VCaP (cell line): ENCODE results near the gene KLHDC4.

Experiments used
- H3K27ac ChIP-seq: fragments of 450-650 bp; 2 replicates; pipeline ENCODE4 v1.5.1; 2017
- TF ChIP-seq, protein P1 (sequence below): fragments of 450-650 bp; conservative IDR thresholded peaks from 2 replicates; pipeline ENCODE4 v1.5.1; 2017; ENCODE audit warnings: mild to moderate bottlenecking, moderate library complexity

Gene KLHDC4

GRCh38 chr16:87700406-87701077 is 65.2 kb downstream of the KLHDC4 start:
- H3K27ac ChIP-seq: no peak overlapping the region
- TF ChIP-seq, protein P1, sequence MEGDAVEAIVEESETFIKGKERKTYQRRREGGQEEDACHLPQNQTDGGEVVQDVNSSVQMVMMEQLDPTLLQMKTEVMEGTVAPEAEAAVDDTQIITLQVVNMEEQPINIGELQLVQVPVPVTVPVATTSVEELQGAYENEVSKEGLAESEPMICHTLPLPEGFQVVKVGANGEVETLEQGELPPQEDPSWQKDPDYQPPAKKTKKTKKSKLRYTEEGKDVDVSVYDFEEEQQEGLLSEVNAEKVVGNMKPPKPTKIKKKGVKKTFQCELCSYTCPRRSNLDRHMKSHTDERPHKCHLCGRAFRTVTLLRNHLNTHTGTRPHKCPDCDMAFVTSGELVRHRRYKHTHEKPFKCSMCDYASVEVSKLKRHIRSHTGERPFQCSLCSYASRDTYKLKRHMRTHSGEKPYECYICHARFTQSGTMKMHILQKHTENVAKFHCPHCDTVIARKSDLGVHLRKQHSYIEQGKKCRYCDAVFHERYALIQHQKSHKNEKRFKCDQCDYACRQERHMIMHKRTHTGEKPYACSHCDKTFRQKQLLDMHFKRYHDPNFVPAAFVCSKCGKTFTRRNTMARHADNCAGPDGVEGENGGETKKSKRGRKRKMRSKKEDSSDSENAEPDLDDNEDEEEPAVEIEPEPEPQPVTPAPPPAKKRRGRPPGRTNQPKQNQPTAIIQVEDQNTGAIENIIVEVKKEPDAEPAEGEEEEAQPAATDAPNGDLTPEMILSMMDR: no peak

- no peak overlapping the region for H3K27ac ChIP-seq
- TF ChIP-seq, protein P1: no peak
Measured at GRCh38 chr16:87698676-87699199, 67.0 kb downstream of the KLHDC4 start.

DNA sequence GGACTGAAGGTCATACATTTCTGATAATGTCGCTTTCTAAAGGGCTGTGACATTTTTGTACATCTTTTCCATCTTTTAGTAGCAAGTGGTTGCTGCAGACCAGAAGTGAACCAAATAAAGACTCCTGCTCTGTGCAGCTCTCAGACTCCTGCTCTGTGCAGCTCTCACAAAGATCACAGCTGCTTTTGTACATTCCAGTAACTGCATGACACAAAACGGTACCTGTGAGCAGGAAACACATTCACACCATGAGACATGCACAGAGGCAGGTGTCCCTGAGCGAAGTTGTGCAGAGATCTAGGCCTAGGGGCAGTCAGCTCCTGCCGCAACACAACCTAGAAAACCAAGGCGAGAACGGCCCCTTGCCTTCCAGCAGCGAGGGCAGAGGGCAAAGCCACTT is 67.5 kb downstream of the KLHDC4 start:
- no peak overlapping the region for H3K27ac ChIP-seq
- TF ChIP-seq, protein P1: no peak

DNA sequence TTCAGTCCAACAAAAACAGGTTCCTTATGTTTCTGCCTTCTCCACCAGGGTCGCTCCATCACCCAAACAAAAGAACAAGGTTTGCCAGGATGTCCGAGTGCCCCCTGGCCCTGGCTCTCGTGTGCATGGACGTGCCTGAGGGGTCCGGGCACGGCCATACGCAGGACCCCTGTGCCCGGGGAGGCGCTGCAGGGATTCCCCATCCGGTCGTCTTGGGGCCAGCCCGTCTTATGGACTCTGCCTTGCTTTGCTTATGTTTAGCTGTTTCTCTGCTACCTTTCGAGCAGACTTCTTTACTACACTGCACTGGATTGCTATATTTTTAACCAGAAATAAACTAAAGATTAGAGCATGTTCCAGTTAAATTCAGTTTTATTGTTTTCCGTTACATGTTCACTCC is 68.0 kb downstream of the KLHDC4 start:
- TF ChIP-seq, protein P1: no peak
- no peak overlapping the region for H3K27ac ChIP-seq

GRCh38 chr16:87697256-87697655 is 68.5 kb downstream of the KLHDC4 start:
- TF ChIP-seq, protein P1: no peak
- no peak overlapping the region for H3K27ac ChIP-seq

GRCh38 chr16:87696726-87697125 is 69.1 kb downstream of the KLHDC4 start:
- H3K27ac ChIP-seq: no peak overlapping the region
- TF ChIP-seq, protein P1: no peak

DNA sequence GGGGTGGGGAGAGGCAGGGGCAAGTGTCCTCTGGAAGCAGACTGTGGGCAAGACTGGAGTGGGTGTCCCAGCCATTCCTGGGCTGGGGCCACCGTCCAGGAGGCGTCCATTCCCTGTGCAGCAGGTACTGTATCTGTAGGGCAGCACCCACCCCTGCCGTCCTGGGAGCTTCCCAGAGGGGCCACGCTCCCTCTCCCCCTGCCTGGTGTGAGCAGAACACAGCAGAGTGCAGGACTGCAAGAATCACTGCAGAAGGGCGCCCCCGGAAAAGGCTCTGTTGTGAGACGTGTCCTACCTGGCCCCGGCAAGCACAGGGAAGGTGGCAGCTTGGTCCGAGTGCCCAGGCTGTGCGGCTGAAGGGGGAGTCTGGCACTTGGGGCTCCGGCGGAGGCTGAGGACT is 70.3 kb downstream of the KLHDC4 start:
- TF ChIP-seq, protein P1: no peak
- H3K27ac ChIP-seq: no peak overlapping the region
